GM21360 (cell line): ENCODE data around the gene UBE2Z.
"Not testable (repeated sequence)": the region's sequence is repeated elsewhere in the genome, so short reads cannot be mapped to it uniquely, and the experiment has no call there.

ENCODE experiments used
- ATAC-seq: cut with Tn5 transposase; IDR thresholded peaks from one replicate; pipeline ENCODE4 v1.9.1; 2021; ENCODE audit warnings: mild to moderate bottlenecking, moderate library complexity; ENCODE audit not compliant: unreplicated experiment

Gene UBE2Z

GRCh38 chr17:48903401-48903800, 4.8 kb upstream of the UBE2Z start:
- no peak for ATAC-seq

GRCh38 chr17:48904428-48904827, 3.8 kb upstream of the UBE2Z start:
- no peak for ATAC-seq

GRCh38 chr17:48905987-48906515, 2.2 kb upstream of the UBE2Z start:
- no peak for ATAC-seq

- ATAC-seq = no peak
Observed at GRCh38 chr17:48907713-48908046, 527 bp upstream of the UBE2Z start.

GRCh38 chr17:48908853-48909394, 717 bp downstream of the UBE2Z start:
- ATAC-seq = peak; percentile 41

GRCh38 chr17:48909783-48910182, 1.6 kb downstream of the UBE2Z start:
- ATAC-seq = no peak

GRCh38 chr17:48910370-48910769, 2.2 kb downstream of the UBE2Z start:
- no peak for ATAC-seq

- no peak for ATAC-seq
Observed at GRCh38 chr17:48912476-48912875, 4.3 kb downstream of the UBE2Z start.

GRCh38 chr17:48915459-48916282, 7.5 kb downstream of the UBE2Z start:
- ATAC-seq = peak; percentile 81

GRCh38 chr17:48925251-48925990, 17.2 kb downstream of the UBE2Z start:
- ATAC-seq = no peak

- no peak for ATAC-seq
Observed at GRCh38 chr17:48925991-48926342, 17.8 kb downstream of the UBE2Z start.

- no peak for ATAC-seq
Observed at GRCh38 chr17:48927978-48928745, 20.0 kb downstream of the UBE2Z start.

GRCh38 chr17:48928876-48929811, 20.9 kb downstream of the UBE2Z start:
- ATAC-seq = no peak

GRCh38 chr17:48929812-48930165, 21.6 kb downstream of the UBE2Z start:
- ATAC-seq = no peak

- no peak for ATAC-seq
Observed at GRCh38 chr17:48930435-48930873, 22.2 kb downstream of the UBE2Z start.

GRCh38 chr17:48933035-48933434, 24.8 kb downstream of the UBE2Z start:
- ATAC-seq = no peak

GRCh38 chr17:48944515-48945260, 36.5 kb downstream of the UBE2Z start, which contains the start of gene SNF8:
Gene SNF8, minus strand, starts transcription at chr17:48944842. Its CDS starts 108 bp downstream, at chr17:48944734.
- ATAC-seq = peak; percentile 78

- ATAC-seq = not testable (repeated sequence)
Observed at GRCh38 chr17:48945261-48945651, 37.0 kb downstream of the UBE2Z start.

- no peak for ATAC-seq
Observed at GRCh38 chr17:48951572-48951971, 43.4 kb downstream of the UBE2Z start.
